ENCODE measurements around the gene RFPL2. TPM values are rescaled to one million over a fixed set of nuclear protein-coding genes. Genes with fewer than 3 reads are reported as not detected.
"Not testable (repeated sequence)": the region's sequence is repeated elsewhere in the genome, so short reads cannot be mapped to it uniquely, and the experiment has no call there.

Gene RFPL2
- total RNA-seq, 5 donors from 2014 or later (not counting 1 experiment from before 2014, with no cell fraction given): 0.16 to 1.8 (median 1.1) TPM

- Mint-ChIP-seq H3K9me3 (peaks cover 0 to 11% (median 9%) of the 10 kb centered on the region in 3 donors), H3K4me1 (peaks cover 27 to 42% (median 31%) of the 10 kb centered on the region in 3 donors)
- H3K27me3 ChIP-seq (replicated peaks in 1 of 2; ENCODE audit: control insufficient read depth in 2 of 2, extremely low read depth in 1 of 2, insufficient read depth in 2 of 2, low read length in 1 of 2); DNase-seq; POLR2A ChIA-PET; H3K36me3 Mint-ChIP-seq; H3K9me3 ChIP-seq; H3K4me3 ChIP-seq (ENCODE audit: control insufficient read depth in 1 of 2, extremely low read depth in 1 of 2, low read length in 1 of 2); H3K4me3 Mint-ChIP-seq; H3K27ac Mint-ChIP-seq; H3K27ac ChIP-seq (ENCODE audit: low read length); CTCF ChIA-PET; H3K27me3 Mint-ChIP-seq; ATAC-seq (replicated peaks in 1 of 4); H3K36me3 ChIP-seq (ENCODE audit: control insufficient read depth in 2 of 2, extremely low read depth in 1 of 2, insufficient read depth in 1 of 2, low read length in 1 of 2): not testable (repeated sequence)
- WGBS (ENCODE audit: insufficient coverage): 100% methylated on average over 2 of the region's 8 CpGs
- peaks cover 0 to 16% of the 10 kb centered on the region in 2 experiments for H3K4me1 ChIP-seq (ENCODE audit: control insufficient read depth in 1 of 2, extremely low read depth in 1 of 2, insufficient read depth in 2 of 2, low read length in 2 of 2)
Measured at GRCh38 chr22:32147128-32147527, 57.7 kb downstream of the RFPL2 start.

- Mint-ChIP-seq H3K36me3 (no peaks in the 10 kb centered on the region), H3K27me3 (peaks cover 0 to 3% of the 10 kb centered on the region in 2 donors), H3K27ac (peak overlapping the region; percentile 83 to 85), H3K9me3 (peaks cover 0 to 11% (median 9%) of the 10 kb centered on the region in 3 donors), H3K4me1 (peaks cover 36 to 45% (median 36%) of the 10 kb centered on the region in 3 donors), H3K4me3 (no peak overlapping the region)
- DNase-seq (peak in 3 of 35 experiments; percentile 7 to 29 (median 9)), ATAC-seq (replicated peaks in 1 of 4) (peak; percentile 39 to 71 (median 60))
- 17% methylated on average over 1 of the region's 6 CpGs for WGBS (ENCODE audit: insufficient coverage)
- Histone ChIP-seq H3K27ac (ENCODE audit: low read length) (peak overlapping the region; percentile 20), H3K9me3 (no peaks in the 10 kb centered on the region), H3K36me3 (ENCODE audit: control insufficient read depth in 2 of 2, extremely low read depth in 1 of 2, insufficient read depth in 1 of 2, low read length in 1 of 2) (no peaks in the 10 kb centered on the region), H3K4me1 (ENCODE audit: control insufficient read depth in 1 of 2, extremely low read depth in 1 of 2, insufficient read depth in 2 of 2, low read length in 2 of 2) (peaks cover 0 to 16% of the 10 kb centered on the region in 2 experiments), H3K4me3 (ENCODE audit: control insufficient read depth in 1 of 2, extremely low read depth in 1 of 2, low read length in 1 of 2) (no peak overlapping the region), H3K27me3 (replicated peaks in 1 of 2; ENCODE audit: control insufficient read depth in 2 of 2, extremely low read depth in 1 of 2, insufficient read depth in 2 of 2, low read length in 1 of 2) (no peaks in the 10 kb centered on the region)
- CTCF ChIA-PET: no interaction called here
- POLR2A ChIA-PET: no interaction called here
Measured at GRCh38 chr22:32144496-32145274, 60.2 kb downstream of the RFPL2 start.

GRCh38 chr22:32142600-32142999 lies 62.3 kb downstream of the RFPL2 start:
- peaks cover 0 to 7% (median 6%) of the 10 kb centered on the region in 3 donors for H3K9me3 Mint-ChIP-seq
- no peaks in the 10 kb centered on the region for H3K9me3 ChIP-seq
- no peaks in the 10 kb centered on the region for H3K36me3 Mint-ChIP-seq
- H3K4me1 ChIP-seq (ENCODE audit: control insufficient read depth in 1 of 2, extremely low read depth in 1 of 2, insufficient read depth in 2 of 2, low read length in 2 of 2): peaks cover 0 to 18% of the 10 kb centered on the region in 2 experiments
- H3K4me3 ChIP-seq (ENCODE audit: control insufficient read depth in 1 of 2, extremely low read depth in 1 of 2, low read length in 1 of 2): no peak overlapping the region
- ATAC-seq (replicated peaks in 1 of 4) (peak in 1 of 4 experiments; percentile 28), DNase-seq (no peak)
- H3K27me3 ChIP-seq (replicated peaks in 1 of 2; ENCODE audit: control insufficient read depth in 2 of 2, extremely low read depth in 1 of 2, insufficient read depth in 2 of 2, low read length in 1 of 2): no peaks in the 10 kb centered on the region
- H3K27ac ChIP-seq (ENCODE audit: low read length): no peak overlapping the region
- ChIA-PET CTCF (interaction anchor here in 1 of 2 donors (0.6 kb wide), 1 partner anchor 414 kb away, joined by 4 read pairs; no protein-coding TSS in a partner anchor), POLR2A (no interaction called here)
- no peaks in the 10 kb centered on the region for H3K36me3 ChIP-seq (ENCODE audit: control insufficient read depth in 2 of 2, extremely low read depth in 1 of 2, insufficient read depth in 1 of 2, low read length in 1 of 2)
- no peaks in the 10 kb centered on the region for H3K27me3 Mint-ChIP-seq
- no peak overlapping the region for H3K4me3 Mint-ChIP-seq
- H3K27ac Mint-ChIP-seq: peak overlapping the region; percentile 78 to 87
- peaks cover 45 to 52% (median 46%) of the 10 kb centered on the region in 3 donors for H3K4me1 Mint-ChIP-seq

- no CpG with 5 or more reads among the region's 6 CpGs for WGBS (ENCODE audit: insufficient coverage)
- H3K4me1 Mint-ChIP-seq: peaks cover 48 to 62% (median 51%) of the 10 kb centered on the region in 3 donors
- H3K27me3 Mint-ChIP-seq; H3K4me3 Mint-ChIP-seq; DNase-seq; H3K36me3 Mint-ChIP-seq; H3K9me3 ChIP-seq; H3K27me3 ChIP-seq (replicated peaks in 1 of 2; ENCODE audit: control insufficient read depth in 2 of 2, extremely low read depth in 1 of 2, insufficient read depth in 2 of 2, low read length in 1 of 2); H3K27ac ChIP-seq (ENCODE audit: low read length); CTCF ChIA-PET; H3K27ac Mint-ChIP-seq; POLR2A ChIA-PET; H3K9me3 Mint-ChIP-seq; H3K4me3 ChIP-seq (ENCODE audit: control insufficient read depth in 1 of 2, extremely low read depth in 1 of 2, low read length in 1 of 2); H3K36me3 ChIP-seq (ENCODE audit: control insufficient read depth in 2 of 2, extremely low read depth in 1 of 2, insufficient read depth in 1 of 2, low read length in 1 of 2): not testable (repeated sequence)
- peak in 2 of 4 experiments; percentile 42 to 48 for ATAC-seq (replicated peaks in 1 of 4)
- H3K4me1 ChIP-seq (ENCODE audit: control insufficient read depth in 1 of 2, extremely low read depth in 1 of 2, insufficient read depth in 2 of 2, low read length in 2 of 2): peaks cover 0 to 27% of the 10 kb centered on the region in 2 experiments
Measured at GRCh38 chr22:32140688-32141087, 64.2 kb downstream of the RFPL2 start.

Other genes starting within 250 kb of the RFPL2 start
- not detected for gene SLC5A1, start 161.8 kb downstream of the RFPL2 start, total RNA-seq
- not detected for gene C22orf42, start 45.8 kb downstream of the RFPL2 start, total RNA-seq
- gene SLC5A4, start 50.3 kb upstream of the RFPL2 start, total RNA-seq: not detected
- not detected for gene RFPL3, start 152.8 kb upstream of the RFPL2 start, total RNA-seq
- gene RTCB, start 207.2 kb upstream of the RFPL2 start, total RNA-seq: 10 to 100 TPM; 35.8 to 49.4 (median 45.2) TPM